A549 (cell line): ENCODE measurements around the gene ITPR3. TPM values are rescaled to one million over a fixed set of nuclear protein-coding genes. Genes with fewer than 3 reads are reported as not detected.

Experiments
- ATAC-seq, 2 experiments: fragments of 200-7000 bp in 1 of 2; fragments of >200 bp in 1 of 2; cut with Nextera tagmentation in 1 of 2; cut with Tn5 transposase in 1 of 2; 3 replicates each; pipeline versions ENCODE4 v1.8.0 to v1.9.1; 2018 to 2020; ENCODE audit warnings: mild to moderate bottlenecking in 1 of 2, moderate library complexity in 1 of 2
- CTCF ChIA-PET: fragments of 300-600 bp; sonication (Branson Sonifier 250); formaldehyde crosslinking; extraction: SDS; loops from one replicate; lab custom pipeline; 2021; ENCODE audit warnings: antibody characterized with exemption, inconsistent platforms; lab: Yijun Ruan, JAX
- POLR2A ChIA-PET: fragments of 350-600 bp; formaldehyde crosslinking; extraction: SDS; loops from one replicate; lab custom pipeline; 2021; ENCODE audit warnings: antibody characterized with exemption, inconsistent platforms; lab: Yijun Ruan, JAX
- DNase-seq, 2 experiments: peaks; one replicate each; pipeline versions ENCODE4 v3.0.0 to v3.0.0-alpha.2; 2011 to 2016; ENCODE audit warnings: low read depth in 1 of 2, low spot score in 1 of 2
- FAIRE-seq: peaks from 2 replicates; lab custom pipeline; 2011; peaks lifted over from hg19 to GRCh38; lab: Jason Lieb, UNC
- H3K27ac ChIP-seq, 2 experiments: fragments of >200 bp; sonication (Bioruptor Twin); formaldehyde crosslinking; 3 replicates each; pipeline ENCODE4 v1.5.1; 2016 to 2017
- H3K4me1 ChIP-seq: fragments of >200 bp; sonication (Bioruptor Twin); formaldehyde crosslinking; 3 replicates; pipeline ENCODE4 v1.6.1; 2016
- H3K4me2 ChIP-seq: fragments of >200 bp; sonication (Bioruptor Twin); formaldehyde crosslinking; 3 replicates; pipeline ENCODE4 v1.6.1; 2016
- H3K4me3 ChIP-seq: fragments of >200 bp; sonication (Bioruptor Twin); formaldehyde crosslinking; 3 replicates; pipeline ENCODE4 v1.5.1; 2016
- H3K9me3 ChIP-seq: fragments of >200 bp; sonication (Bioruptor Twin); formaldehyde crosslinking; 3 replicates; pipeline ENCODE4 v1.6.1; 2016
- CHD2 ChIP-seq: fragments of 150-350 bp; IDR thresholded peaks from 2 replicates; pipeline ENCODE4 v1.6.1; 2014; ENCODE audit warnings: low read length; ENCODE audit not compliant: partially characterized antibody
- CHD4 ChIP-seq: fragments of 200-600 bp; sonication (generic); IDR thresholded peaks from 2 replicates; pipeline ENCODE4 v1.6.1; 2016; ENCODE audit warnings: antibody characterized with exemption, mild to moderate bottlenecking, borderline replicate concordance
- FOSB ChIP-seq: fragments of 250-450 bp; sonication (Bioruptor Pico); IDR thresholded peaks from 2 replicates; pipeline ENCODE4 v1.5.0; 2020; ENCODE audit warnings: mild to moderate bottlenecking, moderate library complexity
- FOSL2 ChIP-seq, 2 experiments: fragments of 450-650 bp in 1 of 2; fragments of >200 bp in 1 of 2; sonication (Bioruptor Twin) in 1 of 2; formaldehyde crosslinking; IDR thresholded peaks; 2 replicates each; pipeline versions ENCODE4 v1.5.0 to v1.6.1; 2016 to 2020; ENCODE audit warnings: mild to moderate bottlenecking in 1 of 2, moderate library complexity in 1 of 2
- FOXS1 ChIP-seq: fragments of 250-450 bp; sonication (Bioruptor Pico); IDR thresholded peaks from 2 replicates; pipeline ENCODE4 v1.5.0; 2020; ENCODE audit warnings: mild to moderate bottlenecking, moderate library complexity
- HEYL ChIP-seq: fragments of 250-450 bp; sonication (Bioruptor Pico); IDR thresholded peaks from 2 replicates; pipeline ENCODE4 v1.8.0; 2021; ENCODE audit warnings: mild to moderate bottlenecking, moderate library complexity
- HOXA7 ChIP-seq: fragments of 250-450 bp; sonication (Bioruptor Pico); IDR thresholded peaks from 2 replicates; pipeline ENCODE4 v1.5.0; 2020; ENCODE audit warnings: mild to moderate bottlenecking, moderate library complexity
- JUN ChIP-seq, 2 experiments: fragments of >200 bp; sonication (Bioruptor Twin); formaldehyde crosslinking; IDR thresholded peaks; 2 replicates in 1 of 2; 3 replicates in 1 of 2; pipeline ENCODE4 v1.6.1; 2016 to 2017
- KDM5A ChIP-seq: fragments of 200-600 bp; sonication (generic); IDR thresholded peaks from 2 replicates; pipeline ENCODE4 v1.6.1; 2016; ENCODE audit warnings: antibody characterized with exemption, mild to moderate bottlenecking
- MAX ChIP-seq: IDR thresholded peaks from 2 replicates; pipeline ENCODE4 v1.6.1; 2012
- MAZ ChIP-seq: fragments of 150-350 bp; IDR thresholded peaks from 2 replicates; pipeline ENCODE4 v1.6.1; 2014; ENCODE audit warnings: antibody characterized with exemption, low read depth, low read length, borderline replicate concordance
- MYC ChIP-seq: IDR thresholded peaks from 2 replicates; pipeline ENCODE4 v1.6.1; 2012; ENCODE audit warnings: mild to moderate bottlenecking, inconsistent platforms, low read length, improper control_type of control experiment, borderline replicate concordance
- NFE2L2 ChIP-seq: fragments of 150-350 bp; conservative IDR thresholded peaks from 2 replicates; pipeline ENCODE4 v1.6.1; 2014; ENCODE audit warnings: low read length
- NR3C1 ChIP-seq: fragments of >200 bp; sonication (Bioruptor Twin); formaldehyde crosslinking; IDR thresholded peaks from 3 replicates; pipeline ENCODE4 v1.6.1; 2017
- RNF2 ChIP-seq: fragments of 200-600 bp; sonication (generic); IDR thresholded peaks from 2 replicates; pipeline ENCODE4 v1.6.1; 2016; ENCODE audit warnings: low read depth, mild to moderate bottlenecking, antibody characterized with exemption, moderate library complexity, borderline replicate concordance
- TFCP2L1 ChIP-seq: fragments of 250-450 bp; sonication (Bioruptor Pico); IDR thresholded peaks from 2 replicates; pipeline ENCODE4 v1.5.0; 2021; ENCODE audit warnings: mild to moderate bottlenecking
- USF2 ChIP-seq: fragments of 450-650 bp; IDR thresholded peaks from 2 replicates; pipeline ENCODE4 v1.6.1; 2014; ENCODE audit warnings: antibody characterized with exemption
- ZC3H11A ChIP-seq: fragments of 450-650 bp; IDR thresholded peaks from 2 replicates; pipeline ENCODE4 v1.6.1; 2014; ENCODE audit warnings: antibody characterized with exemption, mild to moderate bottlenecking
- WGBS: methylation state at CpG from one replicate; pipeline ENCODE4 v1.1.6; 2017; ENCODE audit errors: missing lambda C conversion rate; 5-methylcytosine and 5-hydroxymethylcytosine counted together
- polyA plus RNA-seq, 4 experiments: library from polyadenylated mRNA; depleted of rRNA in 3 of 4; stranded (reverse); fragments of >200 nt; fragmentation: RNase III in 1 of 4; extraction: RNeasy Plus Mini Kit Qiagen cat#74134 plus additional on column Dnase treatment in 1 of 4; gene quantifications; 2 replicates in 3 of 4; 3 replicates in 1 of 4; pipeline ENCODE4 v1.2.3, GENCODE V29; 2011 to 2017

The ITPR3 gene
- polyA plus RNA-seq, 2 of the 4 experiments (the other 2 are of a cell fraction), result 17.6 to 20.8 TPM

GRCh38 chr6:33692760-33693158 lies 71.6 kb downstream of the ITPR3 start:
- H3K4me3 ChIP-seq, result no peak overlapping the region
- H3K4me1 ChIP-seq, result peaks cover 29% of the 10 kb centered on the region
- DNase-seq (no peak), ATAC-seq (no peak)
- H3K9me3 ChIP-seq, result no peaks in the 10 kb centered on the region
- POLR2A ChIA-PET, result interaction anchor here (1.2 kb wide), 1 partner anchor 19 kb away, joined by 4 read pairs; the partner anchor contains the start of gene UQCC2
- WGBS, result 99% methylated on average over 6 of the region's 10 CpGs
- no peak overlapping the region for H3K4me2 ChIP-seq
- H3K27ac ChIP-seq, result no peak overlapping the region
- TF ChIP-seq KDM5A (no peak), NR3C1 (no peak), RNF2 (no peak), MYC (no peak), FOXS1 (CRISPR knock-in tag) (no peak), FOSL2 (IDR thresholded peaks at IDR 0.05) (no peak), FOSL2 (CRISPR knock-in tag; IDR thresholded peaks at IDR 0.05) (no peak), HEYL (CRISPR knock-in tag) (no peak), FOSB (CRISPR knock-in tag) (no peak)
- TF ChIP-seq, all 56 proteins: peak for 0
- CTCF ChIA-PET, result interaction anchor here (1.4 to 3.7 kb wide), 4 partner anchors 9 to 107 kb away, joined by 3 to 15 read pairs (median 6); partner anchors contain the start of gene UQCC2
- FAIRE-seq, result no peak

- FAIRE-seq (no peak), ATAC-seq (peak in 1 of 2 experiments; percentile 8; a peak in 1 of 6 replicates)
- H3K27ac ChIP-seq, result peak overlapping the region in 1 of 2 experiments; percentile 73; a peak in 3 of 6 replicates
- WGBS, result 90% methylated on average over 22 of the region's 28 CpGs
- H3K9me3 ChIP-seq, result no peaks in the 10 kb centered on the region
- TF ChIP-seq CHD2 (no peak), JUN (IDR thresholded peaks at IDR 0.05) (no peak), KDM5A (no peak), HOXA7 (CRISPR knock-in tag) (no peak), CHD4 (no peak), ZC3H11A (no peak), TFCP2L1 (no peak), NFE2L2 (no peak), USF2 (no peak)
- TF ChIP-seq, all 56 proteins: peak for 0
- H3K4me2 ChIP-seq, result no peak overlapping the region
- ChIA-PET POLR2A (interaction anchor here (0.5 to 1.9 kb wide), 3 partner anchors 18 to 22 kb away, joined by 3 to 9 read pairs (median 4); partner anchors contain the start of gene UQCC2), CTCF (interaction anchor here (1.2 to 3.7 kb wide), 8 partner anchors 9 to 113 kb away, joined by 3 to 15 read pairs (median 5); partner anchors contain the start of genes BAK1 and UQCC2)
- peaks cover 29% of the 10 kb centered on the region for H3K4me1 ChIP-seq
- no peak overlapping the region for H3K4me3 ChIP-seq
- no peak for DNase-seq
Observed at GRCh38 chr6:33693186-33694105, 72.3 kb downstream of the ITPR3 start.

GRCh38 chr6:33694401-33694931 lies 73.3 kb downstream of the ITPR3 start:
- POLR2A ChIA-PET, result interaction anchor here (1.9 kb wide), 1 partner anchor 17 kb away, joined by 9 read pairs; the partner anchor contains the start of gene UQCC2
- DNase-seq (peak in 1 of 2 experiments; percentile 33), ATAC-seq (peak in 1 of 2 experiments; percentile 7; a peak in 2 of 6 replicates), FAIRE-seq (no peak)
- Histone ChIP-seq H3K4me1 (peaks cover 29% of the 10 kb centered on the region), H3K9me3 (no peaks in the 10 kb centered on the region), H3K4me2 (0 out of 3 replicates have a peak overlapping the region, but pooled peaks have one; percentile 2), H3K4me3 (no peak overlapping the region), H3K27ac (peak overlapping the region; percentile 14 to 73; a peak in 3 of 6 replicates)
- TF ChIP-seq MAX, result peak; percentile 34; the same call in 1 of the 2 replicates
- TF ChIP-seq MAZ, result no peak
- 39% methylated on average over 18 of the region's 19 CpGs for WGBS
- CTCF ChIA-PET, result interaction anchor here (0.5 to 3.7 kb wide), 10 partner anchors 8 to 833 kb away, joined by 3 to 15 read pairs (median 5); partner anchors contain the start of genes BAK1 and UQCC2
